ENCODE results near the gene THOC7. TPM values are rescaled to one million over a fixed set of nuclear protein-coding genes. Genes with fewer than 3 reads are reported as not detected.

Gene THOC7
- total RNA-seq, 1 donor = 68.0 TPM

DNA sequence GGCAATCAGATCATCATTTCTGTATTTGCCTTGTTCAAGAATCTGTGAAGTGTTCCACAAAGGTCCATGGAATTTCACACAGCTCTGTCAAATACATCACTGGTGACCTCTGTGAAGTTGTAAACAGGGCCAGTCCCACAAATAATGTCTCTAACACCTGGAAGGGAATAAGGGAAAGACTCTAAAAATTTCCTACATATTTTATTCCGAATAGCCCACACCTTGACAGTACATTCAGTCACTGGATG, 44.5 kb downstream of the THOC7 start, which contains the start of gene C3orf49:
TSS of gene C3orf49 (plus strand) at position 149 of the 248 bp plus-strand sequence. CDS start 173 bp downstream, outside the sequence.
- TF ChIP-seq, protein P1, sequence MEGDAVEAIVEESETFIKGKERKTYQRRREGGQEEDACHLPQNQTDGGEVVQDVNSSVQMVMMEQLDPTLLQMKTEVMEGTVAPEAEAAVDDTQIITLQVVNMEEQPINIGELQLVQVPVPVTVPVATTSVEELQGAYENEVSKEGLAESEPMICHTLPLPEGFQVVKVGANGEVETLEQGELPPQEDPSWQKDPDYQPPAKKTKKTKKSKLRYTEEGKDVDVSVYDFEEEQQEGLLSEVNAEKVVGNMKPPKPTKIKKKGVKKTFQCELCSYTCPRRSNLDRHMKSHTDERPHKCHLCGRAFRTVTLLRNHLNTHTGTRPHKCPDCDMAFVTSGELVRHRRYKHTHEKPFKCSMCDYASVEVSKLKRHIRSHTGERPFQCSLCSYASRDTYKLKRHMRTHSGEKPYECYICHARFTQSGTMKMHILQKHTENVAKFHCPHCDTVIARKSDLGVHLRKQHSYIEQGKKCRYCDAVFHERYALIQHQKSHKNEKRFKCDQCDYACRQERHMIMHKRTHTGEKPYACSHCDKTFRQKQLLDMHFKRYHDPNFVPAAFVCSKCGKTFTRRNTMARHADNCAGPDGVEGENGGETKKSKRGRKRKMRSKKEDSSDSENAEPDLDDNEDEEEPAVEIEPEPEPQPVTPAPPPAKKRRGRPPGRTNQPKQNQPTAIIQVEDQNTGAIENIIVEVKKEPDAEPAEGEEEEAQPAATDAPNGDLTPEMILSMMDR (IDR thresholded peaks at IDR 0.05; ENCODE audit: insufficient read depth, low read length) = no peak
- DNase-seq (ENCODE audit: low read depth) = no peak
- no peak within 1 kb of the TSS for H3K4me3 ChIP-seq (ENCODE audit: low read depth, low read length)

DNA sequence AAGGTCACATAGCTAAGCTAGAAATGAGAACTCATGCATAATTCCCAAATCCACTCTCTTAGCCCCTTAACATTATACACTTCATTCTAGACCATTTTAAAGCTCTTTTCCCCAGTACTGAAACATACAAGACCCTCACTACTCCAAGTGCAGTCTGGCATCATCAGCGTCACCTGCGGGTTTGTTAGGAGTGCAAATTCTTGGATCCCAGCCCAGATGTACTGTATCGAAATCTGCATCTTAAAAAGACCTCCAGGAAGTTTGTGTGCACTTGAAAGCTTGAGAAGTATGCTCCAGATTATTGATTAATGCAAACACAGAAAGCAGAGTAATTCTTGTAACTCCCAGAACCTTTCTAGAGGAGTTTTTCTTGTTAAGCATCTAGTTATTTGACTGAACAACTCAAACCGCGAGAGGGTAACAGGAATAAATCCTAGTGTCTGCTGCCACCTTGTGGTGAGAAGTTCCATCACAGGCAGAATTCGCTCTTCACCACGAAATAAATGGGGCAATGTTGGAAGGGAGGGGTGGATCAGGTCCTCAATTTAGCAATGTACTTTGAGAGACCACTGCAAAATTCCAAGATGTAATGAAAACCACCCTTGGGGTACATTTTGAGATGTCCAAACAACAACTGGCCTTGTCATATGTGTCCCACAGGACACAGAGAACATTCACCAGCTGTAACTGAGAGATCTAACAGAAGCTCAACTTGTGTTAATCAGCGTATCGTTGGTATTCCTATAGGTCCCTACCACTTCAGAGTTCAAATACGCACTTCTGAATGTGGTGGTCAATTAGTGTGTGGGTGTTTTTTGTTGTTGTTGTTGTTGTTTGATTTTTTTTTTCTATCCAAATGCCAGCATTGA, 45.1 kb downstream of the THOC7 start:
- DNase-seq (ENCODE audit: low read depth) = peak; percentile 79
- TF ChIP-seq, protein P1 (IDR thresholded peaks at IDR 0.05; ENCODE audit: insufficient read depth, low read length) = peak; percentile 80
- H3K4me3 ChIP-seq (ENCODE audit: low read depth, low read length) = no peak overlapping the region

DNA sequence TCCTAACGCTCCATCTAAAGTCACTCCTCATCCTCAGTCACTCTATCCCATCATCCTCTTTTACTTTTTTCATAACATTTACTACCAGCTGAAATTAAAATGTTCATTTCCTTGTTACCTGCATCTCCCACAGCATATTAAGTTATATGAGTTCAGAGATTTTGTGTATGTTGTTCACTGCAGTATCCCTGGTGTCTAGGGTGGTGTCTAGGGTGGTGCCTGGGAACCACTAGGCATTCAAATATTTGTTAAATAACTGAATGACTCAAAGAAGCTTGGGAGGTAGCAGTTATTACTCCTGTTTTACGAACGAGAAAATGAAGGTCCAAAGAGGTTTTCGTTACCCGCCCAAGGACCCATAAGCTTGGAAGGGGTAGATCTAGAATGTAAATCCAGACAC, 46.4 kb downstream of the THOC7 start:
- TF ChIP-seq, protein P1 (IDR thresholded peaks at IDR 0.05; ENCODE audit: insufficient read depth, low read length) = no peak
- H3K4me3 ChIP-seq (ENCODE audit: low read depth, low read length) = no peak overlapping the region
- DNase-seq (ENCODE audit: low read depth) = no peak

DNA sequence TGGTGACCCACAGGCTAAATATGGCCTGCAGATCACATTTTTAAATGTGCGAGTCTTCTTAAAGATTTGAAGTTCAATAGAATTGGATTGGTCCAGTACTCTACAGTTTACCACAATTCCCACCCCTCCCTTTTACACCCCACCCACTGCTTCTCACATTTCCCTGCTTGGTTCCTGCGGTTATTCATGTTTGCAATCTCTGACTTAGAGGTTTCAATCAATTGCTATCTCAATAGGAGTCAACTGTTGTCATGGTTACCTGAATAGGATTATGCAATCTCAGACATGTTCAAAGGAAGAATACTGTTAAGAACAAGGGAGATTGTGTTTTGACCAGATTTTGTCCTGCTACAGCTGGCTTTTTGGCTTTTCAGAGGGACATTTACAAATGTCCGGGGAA, 49.4 kb downstream of the THOC7 start:
- TF ChIP-seq, protein P1 (IDR thresholded peaks at IDR 0.05; ENCODE audit: insufficient read depth, low read length) = no peak
- DNase-seq (ENCODE audit: low read depth) = peak; percentile 27

DNA sequence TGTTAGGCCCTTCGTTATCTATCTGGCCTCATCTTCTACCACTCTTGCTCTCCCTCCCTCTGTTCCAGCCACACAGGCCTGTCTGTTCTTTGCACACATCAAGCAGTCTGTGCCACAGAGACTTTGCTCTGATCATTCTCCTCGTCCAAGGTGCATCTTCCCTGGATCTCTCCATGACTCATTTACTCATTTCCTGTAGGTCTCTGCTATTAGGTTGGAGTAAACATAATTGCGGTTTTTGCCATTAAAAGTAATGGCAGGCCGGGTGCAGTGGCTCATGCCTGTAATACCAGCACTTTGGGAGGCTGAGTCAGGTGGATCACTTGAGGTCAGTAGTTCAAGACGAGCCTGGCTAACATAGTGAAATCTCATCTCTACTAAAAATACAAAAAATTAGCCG, 54.0 kb downstream of the THOC7 start:
- H3K4me3 ChIP-seq (ENCODE audit: low read depth, low read length) = no peak overlapping the region
- DNase-seq (ENCODE audit: low read depth) = no peak
- TF ChIP-seq, protein P1 (IDR thresholded peaks at IDR 0.05; ENCODE audit: insufficient read depth, low read length) = no peak

More for the DNA sequence above, 49.4 kb downstream of the THOC7 start:
- no peak overlapping the region for H3K4me3 ChIP-seq (ENCODE audit: low read depth, low read length)

DNA sequence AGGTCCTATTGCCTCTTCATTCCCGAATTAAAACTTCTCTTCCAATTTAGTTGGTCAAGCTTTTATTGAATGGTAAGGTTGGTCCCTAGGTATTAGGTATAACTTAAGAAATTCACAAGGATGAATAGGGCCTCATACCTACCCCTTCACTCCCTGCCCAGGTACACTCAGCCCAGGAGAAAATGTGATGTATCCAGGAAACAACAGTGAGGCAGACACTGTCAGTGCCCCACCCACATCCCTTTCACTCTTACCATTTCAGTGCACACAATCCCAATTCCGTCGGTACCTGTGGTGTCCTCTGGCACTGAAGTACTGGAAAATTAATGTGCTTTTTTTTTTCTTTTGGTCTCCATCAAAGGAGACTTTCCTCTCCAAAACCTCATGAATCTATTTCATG, 55.0 kb downstream of the THOC7 start:
- H3K4me3 ChIP-seq (ENCODE audit: low read depth, low read length) = no peak overlapping the region
- TF ChIP-seq, protein P1 (IDR thresholded peaks at IDR 0.05; ENCODE audit: insufficient read depth, low read length) = no peak
- no peak for DNase-seq (ENCODE audit: low read depth)
